SH-SY5Y (cell line): Measurements from ENCODE around the gene HELLS.
A peak's percentile ranks its signal among the peaks of the same experiment; 100 is the strongest.

ENCODE experiments used
- GATA2 ChIP-seq: IDR thresholded peaks from 2 replicates; pipeline ENCODE4 v1.6.1; 2011; ENCODE audit warnings: mild to moderate bottlenecking, low read depth, low read length
- GATA3 ChIP-seq: IDR thresholded peaks from 2 replicates; pipeline ENCODE4 v1.6.1; 2011; ENCODE audit warnings: low read depth, mild to moderate bottlenecking, low read length, moderate library complexity

The HELLS gene

GRCh38 chr10:94545391-94546048 is at the start of gene HELLS:
Gene HELLS (plus strand): TSS chr10:94545788. CDS start chr10:94545922, 134 bp downstream.
- TF ChIP-seq GATA3 = no peak
- TF ChIP-seq GATA2 = no peak

GRCh38 chr10:94496010-94496409 is 49.6 kb upstream of the HELLS start:
- TF ChIP-seq GATA3 (no peak), GATA2 (no peak)

- TF ChIP-seq GATA2 (no peak), GATA3 (no peak)
Observed at GRCh38 chr10:94496646-94497045, 48.9 kb upstream of the HELLS start.

GRCh38 chr10:94500063-94500462 is 45.5 kb upstream of the HELLS start:
- no peak for TF ChIP-seq GATA2
- no peak for TF ChIP-seq GATA3

GRCh38 chr10:94521276-94522250 is 24.0 kb upstream of the HELLS start:
- TF ChIP-seq GATA3 (no peak), GATA2 (no peak)

- TF ChIP-seq GATA3 = no peak
- no peak for TF ChIP-seq GATA2
Observed at GRCh38 chr10:94524146-94524545, 21.4 kb upstream of the HELLS start.

GRCh38 chr10:94524711-94525110 is 20.9 kb upstream of the HELLS start:
- TF ChIP-seq GATA3 (no peak), GATA2 (no peak)

- TF ChIP-seq GATA3 (no peak), GATA2 (no peak)
Observed at GRCh38 chr10:94533027-94533426, 12.6 kb upstream of the HELLS start.

- TF ChIP-seq GATA2 (no peak), GATA3 (no peak)
Observed at GRCh38 chr10:94546049-94546900, 687 bp downstream of the HELLS start.

GRCh38 chr10:94546901-94547185 is 1.3 kb downstream of the HELLS start:
- no peak for TF ChIP-seq GATA3

GRCh38 chr10:94549221-94549620 is 3.6 kb downstream of the HELLS start:
- TF ChIP-seq GATA3 (no peak), GATA2 (peak; percentile 28; the same call in 1 of the 2 replicates)

- no peak for TF ChIP-seq GATA3
- no peak for TF ChIP-seq GATA2
Observed at GRCh38 chr10:94571081-94571480, 25.5 kb downstream of the HELLS start.

- TF ChIP-seq GATA3 (no peak), GATA2 (no peak)
Observed at GRCh38 chr10:94571528-94571927, 25.9 kb downstream of the HELLS start.

- TF ChIP-seq GATA3 (no peak), GATA2 (no peak)
Observed at GRCh38 chr10:94578790-94579189, 33.2 kb downstream of the HELLS start.

- TF ChIP-seq GATA3 (no peak), GATA2 (no peak)
Observed at GRCh38 chr10:94583124-94583523, 37.5 kb downstream of the HELLS start.
